ENCODE measurements around the gene SDC1.
"Not testable (repeated sequence)": the region's sequence is repeated elsewhere in the genome, so short reads cannot be mapped to it uniquely, and the experiment has no call there.

SDC1 gene

DNA sequence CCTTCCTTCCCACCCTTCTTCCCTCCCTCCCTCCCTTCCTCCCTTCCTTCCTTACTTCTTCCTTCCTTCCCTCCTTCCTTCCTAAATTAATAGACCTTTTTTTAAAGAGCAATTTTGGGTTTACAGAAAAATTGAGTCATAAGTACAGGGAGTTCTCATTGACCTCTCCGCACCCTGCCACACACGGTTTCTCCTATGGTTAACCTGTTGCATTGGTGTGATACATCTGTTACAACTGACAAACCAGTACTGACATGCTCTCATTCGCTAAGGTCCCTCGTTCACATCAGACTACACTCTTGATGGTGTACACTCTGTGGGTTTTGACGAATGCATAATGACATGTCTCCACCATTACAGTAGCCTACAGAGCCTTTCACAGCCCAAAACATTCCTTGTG, 11.6 kb upstream of the SDC1 start:
- no peak for DNase-seq (ENCODE audit: low spot score in 2 of 2)
- Histone ChIP-seq H3K36me3 (replicated peaks) (no peaks in the 10 kb centered on the region), H3K9me3 (peaks cover 3% of the 10 kb centered on the region; the same call in 1 of the 2 replicates), H3K4me1 (no peaks in the 10 kb centered on the region), H3K4me3 (no peak overlapping the region), H3K27me3 (ENCODE audit: low read depth) (0 out of 2 replicates have a peak, but pooled peaks cover 3% of the 10 kb centered on the region)
- in situ Hi-C loops (cut with MboI; ENCODE audit: low sequenced_read_pairs): no loop called here

- DNase-seq (ENCODE audit: low spot score in 2 of 2): no peak
- no peaks in the 10 kb centered on the region for H3K4me1 ChIP-seq
- in situ Hi-C loops (cut with MboI; ENCODE audit: low sequenced_read_pairs): no loop called here
- H3K9me3 ChIP-seq: peaks cover 3% of the 10 kb centered on the region; the same call in 1 of the 2 replicates
- H3K27me3 ChIP-seq (ENCODE audit: low read depth): 0 out of 2 replicates have a peak, but pooled peaks cover 3% of the 10 kb centered on the region
- H3K36me3 ChIP-seq (replicated peaks): no peaks in the 10 kb centered on the region
- H3K4me3 ChIP-seq: no peak overlapping the region
Measured at GRCh38 chr2:20235655-20236305, 10.8 kb upstream of the SDC1 start.

DNA sequence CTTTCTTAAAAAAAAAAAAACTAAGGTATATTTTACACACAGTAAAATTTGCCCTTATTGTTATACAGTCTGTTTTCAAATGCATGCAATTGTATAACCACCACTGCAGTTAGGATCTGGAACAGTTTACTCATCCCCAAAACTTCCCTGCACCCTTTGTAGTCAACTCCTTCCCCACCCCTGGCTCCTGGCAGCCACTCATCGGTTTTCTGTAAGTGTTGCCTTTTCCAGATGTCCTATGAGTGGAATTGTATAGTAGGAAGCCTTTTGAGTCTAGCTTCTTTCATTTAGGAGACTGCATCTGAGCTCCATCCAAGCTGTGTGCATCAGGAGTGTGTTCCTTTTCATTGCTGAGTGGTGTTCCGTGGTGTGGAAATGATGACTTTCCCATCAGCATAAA, 9.7 kb upstream of the SDC1 start:
- H3K9me3 ChIP-seq; DNase-seq (ENCODE audit: low spot score in 2 of 2); H3K4me1 ChIP-seq: not testable (repeated sequence)

GRCh38 chr2:20232837-20233207, 7.9 kb upstream of the SDC1 start:
- DNase-seq (ENCODE audit: low spot score in 2 of 2): peak in 1 of 2 experiments; percentile 3
- H3K27me3 ChIP-seq (ENCODE audit: low read depth): 0 out of 2 replicates have a peak, but pooled peaks cover 3% of the 10 kb centered on the region
- no peaks in the 10 kb centered on the region for H3K4me1 ChIP-seq
- no peaks in the 10 kb centered on the region for H3K36me3 ChIP-seq (replicated peaks)
- peaks cover under 1% of the 10 kb centered on the region; the same call in 1 of the 2 replicates for H3K9me3 ChIP-seq
- H3K4me3 ChIP-seq: no peak overlapping the region
- in situ Hi-C loops (cut with MboI; ENCODE audit: low sequenced_read_pairs): no loop called here

More for the DNA sequence above, 9.7 kb upstream of the SDC1 start:
- H3K27me3 ChIP-seq (ENCODE audit: low read depth); H3K36me3 ChIP-seq (replicated peaks); H3K4me3 ChIP-seq; in situ Hi-C loops (cut with MboI; ENCODE audit: low sequenced_read_pairs): not testable (repeated sequence)

DNA sequence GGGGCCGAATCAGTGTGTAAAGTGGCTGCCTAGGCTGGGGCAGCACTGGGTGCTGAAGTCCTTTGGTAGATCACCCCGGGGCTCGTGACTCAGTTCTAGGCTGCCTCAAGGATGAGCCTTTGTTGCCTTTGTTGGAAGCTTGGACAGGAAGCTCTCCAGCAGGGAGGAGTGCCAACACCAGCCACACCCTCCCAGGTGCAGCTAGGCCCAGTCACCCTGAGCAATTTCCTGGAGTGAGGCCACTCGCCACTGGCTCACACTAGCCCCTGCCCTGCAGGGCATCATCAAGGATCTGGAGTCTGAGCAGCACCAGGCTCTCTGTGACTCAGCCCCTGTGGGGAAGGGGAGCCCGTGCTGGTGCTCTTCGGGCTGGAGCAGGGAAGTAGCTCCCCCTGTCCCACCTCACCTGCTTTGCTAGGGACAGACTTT, 6.7 kb upstream of the SDC1 start:
- Histone ChIP-seq H3K36me3 (replicated peaks) (no peaks in the 10 kb centered on the region), H3K4me1 (no peaks in the 10 kb centered on the region), H3K9me3 (no peaks in the 10 kb centered on the region), H3K4me3 (no peak overlapping the region), H3K27me3 (ENCODE audit: low read depth) (no peaks in the 10 kb centered on the region)
- in situ Hi-C loops (cut with MboI; ENCODE audit: low sequenced_read_pairs): no loop called here
- DNase-seq (ENCODE audit: low spot score in 2 of 2): peak in 1 of 2 experiments; percentile 7

GRCh38 chr2:20231159-20231558, 6.2 kb upstream of the SDC1 start:
- peak in 1 of 2 experiments; percentile 5 for DNase-seq (ENCODE audit: low spot score in 2 of 2)
- Histone ChIP-seq H3K9me3 (no peaks in the 10 kb centered on the region), H3K4me1 (no peaks in the 10 kb centered on the region), H3K36me3 (replicated peaks) (no peaks in the 10 kb centered on the region), H3K27me3 (ENCODE audit: low read depth) (no peaks in the 10 kb centered on the region), H3K4me3 (no peak overlapping the region)
- in situ Hi-C loops (cut with MboI; ENCODE audit: low sequenced_read_pairs): no loop called here

DNA sequence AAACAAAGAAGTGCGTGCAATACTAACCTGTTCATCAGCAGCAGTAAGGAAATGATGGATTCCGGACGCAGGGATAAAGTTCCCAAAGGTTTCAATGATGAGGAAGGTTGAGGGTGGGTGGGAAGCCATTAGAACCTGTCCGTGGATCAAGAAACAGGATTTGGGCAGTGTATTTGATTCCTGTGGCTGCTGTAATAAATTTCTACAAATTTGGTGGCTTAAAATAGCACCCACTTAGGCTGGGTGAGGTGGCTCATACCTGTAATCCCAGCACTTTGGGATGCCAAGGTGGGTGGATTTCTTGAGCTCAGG, 5.1 kb upstream of the SDC1 start:
- no peak overlapping the region for H3K4me3 ChIP-seq
- no peaks in the 10 kb centered on the region for H3K36me3 ChIP-seq (replicated peaks)
- DNase-seq (ENCODE audit: low spot score in 2 of 2): no peak
- in situ Hi-C loops (cut with MboI; ENCODE audit: low sequenced_read_pairs): no loop called here
- H3K27me3 ChIP-seq (ENCODE audit: low read depth): no peaks in the 10 kb centered on the region
- no peaks in the 10 kb centered on the region for H3K9me3 ChIP-seq
- H3K4me1 ChIP-seq: peaks cover 3% of the 10 kb centered on the region; the same call in 1 of the 2 replicates

DNA sequence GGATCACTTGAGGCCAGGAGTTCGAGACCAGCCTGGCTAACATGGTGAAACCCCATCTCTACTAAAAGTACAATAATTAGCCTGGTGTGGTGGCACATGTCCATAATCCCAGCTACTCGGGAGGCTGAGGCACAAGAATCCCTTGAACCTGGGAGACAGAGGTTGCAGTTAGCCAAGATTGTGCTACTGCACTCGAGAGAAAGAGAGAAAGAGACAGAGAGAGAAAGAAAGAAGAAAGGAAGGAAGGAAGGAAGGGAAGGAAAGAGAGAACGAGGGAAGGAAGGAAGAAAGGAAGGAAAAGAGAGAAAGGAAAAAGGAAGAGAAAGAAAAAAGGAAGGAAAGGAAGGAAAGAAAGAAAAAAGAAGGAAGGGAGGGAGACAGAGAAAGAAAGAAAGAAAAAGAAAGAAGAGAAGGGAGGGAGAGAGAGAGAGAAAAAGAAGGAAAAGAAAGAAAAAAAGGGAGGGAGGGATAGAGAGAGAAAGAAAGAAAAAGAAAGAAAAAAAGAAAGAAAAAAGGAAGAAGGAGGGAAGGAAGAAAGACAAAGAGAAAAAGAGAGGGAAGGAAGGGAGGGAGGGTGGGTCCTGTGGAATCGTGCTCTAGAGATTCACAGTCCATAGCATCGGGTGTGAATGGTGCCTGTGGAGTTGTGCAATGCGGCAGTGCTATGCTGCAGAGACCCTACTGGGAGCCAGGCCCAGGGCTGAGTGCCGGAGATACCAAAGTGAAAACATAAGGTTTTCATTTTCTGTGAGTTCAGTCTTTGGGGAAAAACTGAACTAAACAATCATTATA, 4.6 kb upstream of the SDC1 start:
- in situ Hi-C loops (cut with MboI; ENCODE audit: low sequenced_read_pairs): no loop called here
- Histone ChIP-seq H3K4me1 (peaks cover 3% of the 10 kb centered on the region; the same call in 1 of the 2 replicates), H3K4me3 (no peak overlapping the region), H3K27me3 (ENCODE audit: low read depth) (no peaks in the 10 kb centered on the region), H3K36me3 (replicated peaks) (no peaks in the 10 kb centered on the region), H3K9me3 (no peaks in the 10 kb centered on the region)
- no peak for DNase-seq (ENCODE audit: low spot score in 2 of 2)

DNA sequence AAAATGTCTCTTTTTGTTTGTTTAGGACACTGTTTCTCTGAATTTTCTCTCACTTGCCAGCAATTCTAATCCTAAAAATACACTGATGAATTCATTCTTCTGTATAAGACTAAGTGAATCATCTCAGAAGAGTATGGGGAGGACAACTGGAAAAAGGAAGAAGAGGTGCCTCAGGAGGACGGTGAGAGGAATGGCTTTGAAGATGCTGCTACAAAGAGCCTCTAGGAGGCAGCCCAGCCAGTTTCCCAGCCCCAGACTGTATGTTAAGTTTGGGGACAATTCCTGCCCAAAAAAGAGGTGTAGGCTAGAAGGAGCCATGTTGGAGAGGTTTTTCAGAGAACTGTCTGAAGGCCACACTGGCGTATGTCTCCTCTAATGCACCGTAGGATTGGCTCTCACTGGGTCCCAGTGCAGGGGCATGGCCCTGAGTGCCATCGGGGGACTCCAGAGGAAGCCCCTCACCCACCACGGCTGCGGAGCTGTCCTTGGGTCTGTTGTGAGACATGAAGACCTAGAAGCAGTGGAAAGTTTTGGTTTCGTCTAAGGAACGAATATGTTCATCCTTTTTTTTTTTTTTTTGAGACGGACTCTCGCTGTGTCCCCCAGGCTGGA, 3.1 kb upstream of the SDC1 start:
- DNase-seq (ENCODE audit: low spot score in 2 of 2): no peak
- H3K4me3 ChIP-seq: no peak overlapping the region
- in situ Hi-C loops (cut with MboI; ENCODE audit: low sequenced_read_pairs): no loop called here
- no peaks in the 10 kb centered on the region for H3K36me3 ChIP-seq (replicated peaks)
- no peaks in the 10 kb centered on the region for H3K27me3 ChIP-seq (ENCODE audit: low read depth)
- H3K9me3 ChIP-seq: no peaks in the 10 kb centered on the region
- peaks cover 3% of the 10 kb centered on the region; the same call in 1 of the 2 replicates for H3K4me1 ChIP-seq

DNA sequence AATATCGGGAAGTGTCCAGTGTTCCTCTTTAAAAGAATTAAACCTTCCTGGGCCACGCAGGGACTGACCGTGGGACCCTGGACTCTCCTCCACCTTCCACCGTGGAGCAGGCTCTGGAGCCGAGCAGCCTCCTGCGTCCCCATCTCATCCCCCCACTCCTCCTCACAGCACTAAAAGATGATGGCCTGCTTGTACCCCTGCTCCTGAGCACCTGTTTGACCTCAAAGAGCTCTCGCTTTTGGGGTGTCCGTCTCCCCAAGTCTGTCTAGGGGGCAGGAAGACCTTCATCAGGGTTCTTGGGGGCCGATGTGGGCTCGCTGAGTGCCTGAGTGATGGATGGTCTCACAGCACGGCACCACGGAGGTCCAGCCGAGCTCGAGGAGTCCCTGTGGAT, 1.2 kb upstream of the SDC1 start:
- Histone ChIP-seq H3K4me3 (no peak overlapping the region), H3K36me3 (replicated peaks) (no peaks in the 10 kb centered on the region)
- in situ Hi-C loops (cut with MboI; ENCODE audit: low sequenced_read_pairs): no loop called here

GRCh38 chr2:20225294-20226151, 593 bp upstream of the SDC1 start:
- H3K9me3 ChIP-seq: no peaks in the 10 kb centered on the region

More for the DNA sequence above, 1.2 kb upstream of the SDC1 start:
- Histone ChIP-seq H3K27me3 (ENCODE audit: low read depth) (no peaks in the 10 kb centered on the region), H3K9me3 (no peaks in the 10 kb centered on the region), H3K4me1 (peaks cover 12% of the 10 kb centered on the region)
- no peak for DNase-seq (ENCODE audit: low spot score in 2 of 2)

GRCh38 chr2:20224164-20224715, 690 bp downstream of the SDC1 start:
- H3K4me3 ChIP-seq: peak overlapping the region; percentile 60

More at GRCh38 chr2:20225294-20226151, 593 bp upstream of the SDC1 start:
- no peaks in the 10 kb centered on the region for H3K36me3 ChIP-seq (replicated peaks)
- peak overlapping the region; percentile 60 for H3K4me3 ChIP-seq
- H3K4me1 ChIP-seq: peaks cover 12% of the 10 kb centered on the region
- H3K27me3 ChIP-seq (ENCODE audit: low read depth): no peaks in the 10 kb centered on the region
- in situ Hi-C loops (cut with MboI; ENCODE audit: low sequenced_read_pairs): no loop called here
- DNase-seq (ENCODE audit: low spot score in 2 of 2): peak; percentile 50 to 82

More at GRCh38 chr2:20224164-20224715, 690 bp downstream of the SDC1 start:
- no peaks in the 10 kb centered on the region for H3K27me3 ChIP-seq (ENCODE audit: low read depth)
- no peaks in the 10 kb centered on the region for H3K9me3 ChIP-seq
- DNase-seq (ENCODE audit: low spot score in 2 of 2): peak in 1 of 2 experiments; percentile 43
- H3K36me3 ChIP-seq (replicated peaks): no peaks in the 10 kb centered on the region
- peaks cover 12% of the 10 kb centered on the region for H3K4me1 ChIP-seq
- in situ Hi-C loops (cut with MboI; ENCODE audit: low sequenced_read_pairs): no loop called here
